ENCODE results near the gene RNF208.
"Not testable (repeated sequence)": the region's sequence is repeated elsewhere in the genome, so short reads cannot be mapped to it uniquely, and the experiment has no call there.

The RNF208 gene

DNA sequence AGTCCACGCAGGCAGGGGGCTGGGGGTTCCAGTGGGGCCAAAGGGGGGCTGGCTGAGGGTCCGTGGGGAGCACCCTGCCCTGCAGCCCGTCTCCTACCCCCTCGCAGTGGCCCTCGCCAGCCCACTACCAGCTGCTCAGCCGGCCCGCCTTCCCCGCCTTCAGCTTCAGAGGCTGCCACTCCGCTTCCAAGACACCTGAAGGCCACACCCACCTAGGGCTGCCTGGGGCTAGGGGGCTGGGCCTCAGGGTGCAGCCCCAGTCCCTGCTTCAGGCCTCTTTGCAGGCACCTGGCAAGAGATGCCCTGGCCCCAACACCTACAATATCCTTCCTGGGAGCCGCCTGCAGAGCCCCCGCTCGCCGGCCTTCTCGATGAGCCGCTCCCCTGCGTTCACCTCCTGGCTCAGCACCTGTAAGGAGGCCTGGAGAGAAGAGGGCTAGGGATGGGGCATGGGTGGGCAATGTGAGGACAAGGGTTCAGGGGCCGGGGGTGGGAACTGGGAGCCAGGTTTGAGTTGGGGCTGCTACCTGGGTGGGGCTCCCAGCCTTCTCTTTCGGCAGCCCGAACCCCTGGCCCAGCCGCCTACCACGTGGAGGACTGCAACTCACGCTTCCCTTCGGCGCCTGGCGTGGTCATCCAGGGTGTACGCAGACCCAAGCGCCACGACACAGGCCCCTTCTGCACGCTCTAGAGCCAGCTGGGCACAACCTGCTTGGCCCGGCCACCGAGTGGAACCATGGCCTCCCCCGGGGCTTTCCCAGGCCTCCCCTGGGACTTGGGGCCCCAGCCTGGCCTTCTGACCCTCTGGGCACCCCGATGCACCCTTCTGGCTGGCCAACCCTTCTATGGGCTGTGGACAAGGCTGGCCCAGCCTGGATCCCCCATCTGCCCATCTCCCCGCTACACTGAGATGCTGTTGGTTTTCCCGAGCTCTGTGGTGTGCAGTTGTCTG lies 30.8 kb upstream of the RNF208 start:
- DNase-seq, result peak; percentile 85

DNA sequence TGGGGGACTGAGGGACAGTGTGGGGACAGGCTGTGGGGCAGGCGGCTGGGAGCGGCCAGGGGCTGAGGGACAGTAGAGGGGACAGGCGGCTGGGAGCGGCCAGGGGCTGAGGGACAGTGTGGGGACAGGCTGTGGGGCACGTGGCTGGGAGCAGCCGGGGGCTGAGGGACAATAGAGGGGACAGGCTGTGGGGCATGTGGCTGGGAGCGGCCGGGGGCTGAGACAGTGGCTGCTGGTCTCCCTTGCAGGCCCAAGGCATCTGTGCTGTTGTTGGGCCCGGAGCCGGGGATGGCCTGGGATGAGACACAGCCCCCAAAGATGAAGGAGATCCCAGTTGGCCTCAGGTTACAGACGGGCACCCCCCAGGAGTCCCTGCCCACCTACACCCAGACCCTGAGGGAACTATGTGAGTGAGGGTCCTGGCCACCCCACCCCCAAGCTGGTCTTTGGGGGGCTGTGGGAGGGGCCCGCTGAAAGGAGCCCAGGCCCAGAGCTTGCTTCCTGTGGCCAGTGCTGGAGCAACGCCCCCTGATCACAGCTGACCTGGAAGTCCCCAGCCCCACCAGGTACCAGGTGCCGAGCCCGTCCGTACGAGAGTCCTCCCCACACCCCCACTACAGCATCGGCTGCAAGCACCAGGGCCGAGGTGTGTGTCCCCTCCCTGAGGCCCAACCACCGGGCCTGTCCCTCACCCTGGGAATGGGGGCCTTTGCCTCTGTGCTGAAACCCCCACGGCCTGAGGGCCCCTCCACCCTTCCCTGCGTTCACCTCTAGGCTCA lies 29.6 kb upstream of the RNF208 start:
- DNase-seq, result no peak

DNA sequence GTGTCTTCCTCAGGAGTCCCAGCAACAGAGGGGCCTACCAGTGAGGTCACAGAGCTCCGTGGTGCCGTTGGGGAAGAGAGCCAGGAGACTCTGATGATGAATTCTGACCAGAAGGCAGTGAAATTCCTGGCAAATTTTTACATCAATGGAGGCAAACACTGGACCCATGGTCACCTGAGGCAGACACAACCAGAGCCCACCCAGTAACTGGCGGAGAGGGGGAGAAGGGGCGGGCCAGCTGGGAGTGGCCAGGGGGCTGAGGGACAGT lies 29.1 kb upstream of the RNF208 start, which contains the start of gene STPG3:
Gene STPG3, plus strand, starts transcription at position 93 of the 268 bp plus-strand sequence. Its CDS starts 1 bp downstream, at position 94.
- DNase-seq, result no peak

DNA sequence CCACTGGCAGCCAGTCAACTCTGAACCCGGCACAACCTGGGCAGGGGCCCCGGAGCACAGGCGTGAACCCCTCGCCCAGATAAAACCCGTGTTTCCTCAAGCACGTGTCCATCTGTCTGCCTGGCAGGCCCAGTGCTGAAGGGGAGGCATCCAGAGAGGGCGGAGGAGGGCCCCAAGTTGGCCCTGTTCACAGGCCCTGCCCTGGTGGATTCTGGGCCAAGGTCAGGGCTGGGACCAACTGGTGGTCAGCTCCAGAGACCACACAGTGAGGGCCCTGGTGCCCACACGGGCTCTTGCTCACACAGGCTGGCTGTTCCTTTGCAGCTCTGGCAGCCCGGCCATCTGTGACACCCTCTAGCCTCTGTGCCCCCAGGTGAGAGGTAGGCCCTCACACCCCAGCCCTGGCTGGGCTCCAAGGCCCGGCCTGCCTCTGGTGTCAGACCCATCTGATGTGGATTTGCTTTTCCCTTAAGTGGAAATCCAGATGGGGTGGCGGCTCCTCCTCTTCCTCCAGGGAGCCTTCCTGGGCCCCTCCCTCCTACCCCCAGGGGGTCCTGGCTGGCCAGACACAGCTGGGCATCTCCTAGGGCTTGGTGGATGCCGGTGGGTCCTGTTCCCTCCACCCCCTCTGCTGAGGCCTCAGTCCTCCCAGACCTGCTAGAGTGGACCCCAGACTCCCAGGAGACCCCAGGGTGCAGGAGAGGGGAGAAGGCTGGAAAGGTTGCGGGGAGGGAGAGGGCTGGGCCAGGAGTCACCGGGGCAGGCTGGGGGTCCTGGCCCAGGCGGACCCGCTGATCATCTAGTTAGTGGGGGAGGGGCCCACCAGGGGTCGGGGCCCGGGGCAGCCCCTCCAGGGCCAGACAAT lies 28.5 kb upstream of the RNF208 start:
- no peak for DNase-seq

DNA sequence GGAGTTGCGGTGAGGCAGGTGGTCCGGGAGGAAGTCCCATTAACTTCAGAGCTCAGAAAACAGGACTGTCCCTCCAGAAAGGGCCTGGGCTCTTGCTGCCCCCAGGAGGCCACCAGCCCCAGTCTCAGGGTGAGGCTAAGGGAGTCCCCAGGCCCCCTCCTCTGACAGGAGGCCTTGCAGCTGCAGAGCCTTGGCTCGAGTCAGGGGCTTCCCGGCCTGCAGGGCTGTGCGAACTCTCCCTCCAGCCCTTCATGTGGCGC lies 25.8 kb upstream of the RNF208 start:
- DNase-seq, result no peak

DNA sequence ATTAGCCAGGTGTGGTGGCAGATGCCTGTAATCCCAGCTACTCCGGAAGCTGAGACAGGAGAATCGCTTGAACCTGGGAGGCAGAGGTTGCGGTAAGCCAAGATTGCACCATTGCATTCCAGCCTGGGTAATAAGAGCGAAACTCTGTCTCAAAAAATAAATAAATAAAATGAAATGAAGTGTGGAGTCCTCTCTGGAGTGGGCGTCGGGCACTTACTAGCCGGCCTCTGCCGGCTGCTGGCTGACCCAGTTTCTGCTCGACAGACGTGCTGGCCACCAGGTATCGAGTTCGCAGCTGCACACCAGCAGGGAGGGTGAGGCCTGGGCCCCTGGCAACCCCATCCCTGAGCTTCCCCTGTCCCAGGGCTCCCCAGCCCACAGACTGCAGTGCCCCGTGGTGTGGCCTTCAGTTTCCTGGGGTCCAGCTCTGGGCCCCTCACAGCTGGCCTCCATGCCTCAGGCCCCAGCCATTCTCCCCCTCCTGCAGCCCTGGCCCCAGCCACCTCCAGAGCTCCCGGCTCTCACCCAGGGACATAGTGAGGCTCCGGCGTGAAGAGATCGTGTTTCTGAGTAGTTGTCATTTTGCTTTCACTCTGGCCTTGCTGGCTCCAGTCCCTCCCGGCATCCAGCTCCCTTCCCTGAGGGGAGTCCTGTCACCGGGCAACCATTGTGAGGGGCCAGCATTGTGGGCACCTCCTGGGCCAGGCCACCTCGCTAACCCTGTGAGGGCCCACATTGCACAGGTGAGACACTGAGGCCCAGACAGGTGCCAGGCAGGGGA lies 25.3 kb upstream of the RNF208 start:
- no peak for DNase-seq

DNA sequence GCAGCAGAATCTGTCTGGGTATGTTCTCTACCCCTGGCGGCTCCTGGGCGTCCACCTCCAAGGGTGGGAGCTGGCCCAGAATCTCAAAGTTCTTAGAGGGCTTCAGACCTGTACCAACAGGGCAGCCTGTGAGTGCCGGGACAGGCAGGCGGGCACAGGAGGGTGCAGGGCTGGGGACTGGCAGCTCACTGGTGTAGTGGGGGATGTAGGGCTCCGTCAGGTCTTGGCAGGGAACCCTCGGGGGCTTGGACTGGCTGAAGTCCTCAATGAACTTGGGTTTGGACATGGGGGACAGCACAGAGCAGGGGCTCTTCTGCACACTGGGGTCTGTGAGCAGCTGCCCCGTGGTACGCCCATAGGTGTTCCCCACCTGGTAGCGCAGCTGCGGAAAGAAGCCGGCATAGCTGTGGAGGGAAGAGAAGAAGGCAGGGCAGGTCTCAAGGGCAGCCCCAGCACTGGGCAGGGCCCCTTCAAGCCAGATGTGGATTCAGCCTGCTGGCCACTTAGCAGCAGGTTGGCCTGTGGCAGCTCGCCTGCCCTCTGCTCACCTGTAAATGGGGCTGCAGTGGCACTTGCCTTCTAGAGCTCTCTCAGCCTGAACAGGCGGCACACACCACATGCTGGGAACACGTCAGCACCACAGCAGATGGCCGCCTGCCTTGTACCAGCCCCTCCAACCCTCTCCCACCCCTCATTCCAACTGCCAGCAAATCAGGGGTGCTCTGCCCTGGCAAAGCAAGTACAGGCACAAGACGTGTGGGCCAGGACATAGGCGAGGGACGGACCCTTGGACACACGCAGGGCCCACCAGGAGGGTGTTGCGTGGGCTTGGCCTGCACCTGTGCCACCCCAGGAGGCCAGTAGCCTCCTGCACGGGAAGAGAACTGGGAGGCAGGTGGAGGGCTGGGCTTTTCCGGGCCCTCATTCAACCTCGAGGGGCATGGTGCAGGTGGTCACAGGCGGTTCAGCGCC lies 23.7 kb upstream of the RNF208 start:
- DNase-seq, result no peak

DNA sequence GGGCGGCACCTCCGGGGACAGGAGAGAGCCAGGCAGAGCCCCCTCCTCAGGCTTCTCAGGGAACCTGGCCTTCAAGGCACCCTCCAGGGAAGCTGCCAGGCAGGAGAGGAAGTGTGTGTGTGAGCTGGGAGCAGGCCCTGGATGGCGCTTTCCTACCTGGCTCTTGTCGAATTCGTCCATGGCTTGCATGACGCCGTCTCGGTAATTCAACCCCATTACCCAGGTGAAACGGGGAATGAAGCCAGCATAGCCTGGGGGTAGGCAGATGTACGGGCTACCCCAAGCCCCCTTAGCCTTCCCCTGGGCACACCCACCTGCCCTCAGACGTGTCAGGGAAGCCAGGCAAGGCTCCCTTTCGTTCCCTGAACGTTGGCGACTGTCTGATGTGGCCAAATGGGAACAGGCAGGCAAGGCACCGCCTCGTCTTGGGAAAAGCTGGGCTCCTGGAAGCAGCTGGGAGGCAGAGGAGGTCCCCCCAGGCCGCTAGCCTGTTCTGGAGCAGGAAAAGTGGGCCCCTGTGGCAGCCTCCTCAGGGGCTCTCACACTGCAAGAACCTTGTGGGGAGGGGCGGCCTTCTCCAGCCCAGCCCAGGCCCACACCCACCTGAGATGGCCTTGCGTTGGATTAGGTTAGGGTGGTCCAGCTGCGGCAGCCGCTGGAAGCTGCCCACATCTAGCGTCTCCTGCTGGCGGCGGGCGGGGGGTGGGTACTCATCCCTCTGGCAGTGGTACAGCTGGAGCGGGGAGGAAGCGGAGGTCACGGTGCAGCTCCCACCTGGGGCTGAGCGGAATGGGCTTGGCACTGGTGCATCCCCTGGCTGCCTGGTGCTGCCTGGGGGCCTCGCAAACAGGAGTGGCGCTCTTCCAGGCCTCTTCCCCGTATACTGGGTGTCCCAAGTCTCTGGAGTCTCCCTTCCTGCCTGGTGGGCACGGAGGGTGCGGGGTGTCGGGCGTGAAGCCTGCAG lies 22.7 kb upstream of the RNF208 start:
- DNase-seq, result no peak

DNA sequence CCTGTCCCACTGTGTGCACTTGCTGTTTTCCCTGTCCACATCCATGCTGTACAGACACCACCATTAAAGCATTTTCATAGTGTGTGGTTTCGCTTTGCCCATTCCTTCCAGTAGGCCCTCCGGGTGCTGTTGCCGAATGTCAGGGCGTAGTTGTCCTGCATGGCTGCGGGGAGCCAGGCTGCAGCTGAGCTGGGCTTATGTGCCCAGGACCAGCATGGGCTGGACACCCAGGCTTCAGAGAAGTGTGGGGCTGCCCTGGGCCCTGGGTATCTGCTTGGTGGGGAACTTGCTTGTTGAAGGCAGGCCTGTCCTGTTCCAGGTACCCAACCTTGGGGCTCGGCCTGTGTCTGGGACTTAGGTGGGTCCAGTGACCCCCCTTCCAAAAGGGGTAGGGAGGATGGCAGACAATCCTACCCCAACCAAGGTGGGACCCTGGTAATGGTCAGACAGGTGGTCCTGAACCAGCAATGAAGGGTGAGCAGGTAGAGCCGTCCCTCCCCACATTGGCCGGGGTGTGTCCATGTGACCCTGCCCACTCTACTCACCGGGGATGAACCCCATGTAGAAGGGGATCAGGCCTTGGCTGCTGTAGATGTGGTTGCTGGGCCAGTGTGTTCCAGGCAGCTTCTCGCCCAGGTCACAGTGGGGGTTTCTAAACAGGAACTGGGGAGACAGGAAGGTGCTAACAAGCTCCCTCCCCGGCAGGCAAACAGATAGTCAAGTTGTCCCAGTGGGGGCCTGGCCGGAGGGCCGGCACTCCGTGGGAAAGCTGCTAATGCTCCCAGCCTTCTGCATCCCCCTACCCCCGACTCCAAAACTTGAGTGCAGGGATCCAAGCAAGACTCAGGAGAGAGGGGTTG lies 21.8 kb upstream of the RNF208 start:
- no peak for DNase-seq

DNA sequence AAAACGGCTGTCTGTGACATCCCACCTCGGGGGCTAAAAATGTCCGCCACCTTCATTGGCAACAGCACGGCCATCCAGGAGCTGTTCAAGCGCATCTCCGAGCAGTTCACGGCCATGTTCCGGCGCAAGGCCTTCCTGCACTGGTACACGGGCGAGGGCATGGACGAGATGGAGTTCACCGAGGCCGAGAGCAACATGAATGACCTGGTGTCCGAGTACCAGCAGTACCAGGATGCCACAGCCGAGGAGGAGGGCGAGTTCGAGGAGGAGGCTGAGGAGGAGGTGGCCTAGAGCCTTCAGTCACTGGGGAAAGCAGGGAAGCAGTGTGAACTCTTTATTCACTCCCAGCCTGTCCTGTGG lies 21.2 kb upstream of the RNF208 start:
- DNase-seq, result not testable (repeated sequence)

DNA sequence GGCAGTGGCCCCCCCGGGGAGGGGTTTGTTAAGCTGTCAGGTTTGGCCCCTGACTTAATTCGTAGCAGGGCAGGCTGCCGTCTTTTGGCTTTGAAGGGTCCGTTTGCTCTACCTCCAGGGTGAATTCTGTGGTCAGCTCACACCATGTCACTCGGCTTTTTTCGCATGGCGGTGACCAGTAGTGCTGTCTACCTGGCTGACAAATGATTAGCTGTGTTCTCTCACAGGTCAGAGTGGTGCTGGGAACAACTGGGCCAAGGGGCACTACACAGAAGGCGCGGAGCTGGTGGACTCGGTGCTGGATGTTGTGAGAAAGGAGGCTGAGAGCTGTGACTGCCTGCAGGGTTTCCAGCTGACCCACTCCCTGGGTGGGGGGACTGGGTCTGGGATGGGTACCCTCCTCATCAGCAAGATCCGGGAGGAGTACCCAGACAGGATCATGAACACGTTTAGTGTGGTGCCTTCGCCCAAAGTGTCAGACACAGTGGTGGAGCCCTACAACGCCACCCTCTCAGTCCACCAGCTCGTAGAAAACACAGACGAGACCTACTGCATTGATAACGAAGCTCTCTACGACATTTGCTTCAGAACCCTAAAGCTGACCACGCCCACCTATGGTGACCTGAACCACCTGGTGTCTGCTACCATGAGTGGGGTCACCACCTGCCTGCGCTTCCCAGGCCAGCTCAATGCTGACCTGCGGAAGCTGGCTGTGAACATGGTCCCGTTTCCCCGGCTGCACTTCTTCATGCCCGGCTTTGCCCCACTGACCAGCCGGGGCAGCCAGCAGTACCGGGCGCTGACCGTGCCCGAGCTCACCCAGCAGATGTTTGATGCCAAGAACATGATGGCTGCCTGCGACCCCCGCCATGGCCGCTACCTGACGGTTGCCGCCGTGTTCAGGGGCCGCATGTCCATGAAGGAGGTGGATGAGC lies 20.5 kb upstream of the RNF208 start:
- DNase-seq, result no peak

DNA sequence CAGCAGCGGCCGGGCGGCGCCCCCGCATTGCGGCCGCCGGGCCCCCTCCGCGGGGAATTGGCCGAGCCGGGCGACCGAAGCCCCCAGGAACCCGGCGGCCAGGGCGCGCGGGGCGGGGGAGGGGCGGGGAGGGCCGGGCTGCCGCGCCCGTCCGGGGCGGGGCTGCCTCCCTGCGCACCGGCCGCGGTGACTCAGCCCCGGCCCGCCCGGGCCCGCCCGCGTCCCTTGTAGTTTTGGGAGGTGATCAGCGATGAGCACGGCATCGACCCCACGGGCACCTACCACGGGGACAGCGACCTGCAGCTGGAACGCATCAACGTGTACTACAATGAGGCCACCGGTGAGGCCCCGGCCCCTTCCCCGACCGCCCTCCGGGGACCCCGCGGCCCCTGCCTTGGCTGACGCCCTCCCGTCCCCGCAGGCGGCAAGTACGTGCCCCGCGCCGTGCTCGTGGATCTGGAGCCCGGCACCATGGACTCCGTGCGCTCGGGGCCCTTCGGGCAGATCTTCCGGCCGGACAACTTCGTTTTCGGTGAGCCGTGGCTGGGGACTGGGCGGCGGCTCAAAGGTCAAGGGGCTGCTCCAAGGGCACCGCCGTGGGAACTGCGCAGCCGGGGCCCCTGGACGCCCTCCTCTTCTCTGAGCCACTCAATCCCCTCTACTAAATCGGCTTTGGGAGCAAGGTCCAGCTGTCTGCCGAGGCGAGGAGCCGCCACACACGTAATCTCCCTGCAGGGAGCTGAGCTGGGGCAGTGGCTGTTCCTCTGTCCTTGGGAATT lies 19.6 kb upstream of the RNF208 start:
- DNase-seq, result no peak

DNA sequence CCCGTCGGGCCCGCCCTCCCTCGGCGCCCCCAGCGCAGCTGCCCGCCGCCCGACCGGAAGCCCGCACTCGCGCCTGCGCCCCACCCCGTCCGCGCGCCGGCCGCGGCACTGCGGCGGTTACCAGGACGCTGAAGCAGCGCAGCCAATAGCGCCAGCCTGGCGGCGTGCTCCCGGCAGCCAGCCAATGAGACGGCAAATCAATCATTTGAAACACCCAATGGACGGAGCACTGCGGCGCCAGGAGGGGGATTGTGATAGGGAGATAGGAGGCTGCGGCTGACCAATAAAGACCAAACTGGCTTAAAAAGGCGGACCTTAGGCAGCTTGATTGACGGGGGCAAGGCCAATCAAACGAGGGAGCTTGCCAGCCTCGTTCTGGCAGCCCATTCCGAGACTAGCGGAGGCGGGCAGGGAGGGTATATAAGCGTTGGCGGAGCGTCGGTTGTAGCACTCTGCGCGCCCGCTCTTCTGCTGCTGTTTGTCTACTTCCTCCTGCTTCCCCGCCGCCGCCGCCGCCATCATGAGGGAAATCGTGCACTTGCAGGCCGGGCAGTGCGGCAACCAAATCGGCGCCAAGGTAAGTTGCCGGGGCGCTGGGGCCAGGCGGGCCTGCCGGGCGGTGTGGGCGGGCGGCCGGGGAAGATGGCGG lies 18.9 kb upstream of the RNF208 start, which contains the start of gene TUBB4B:
Gene TUBB4B, plus strand, starts transcription at position 447 of the 649 bp plus-strand sequence. Its CDS starts 74 bp downstream, at position 521.
- peak; percentile 99 for DNase-seq

DNA sequence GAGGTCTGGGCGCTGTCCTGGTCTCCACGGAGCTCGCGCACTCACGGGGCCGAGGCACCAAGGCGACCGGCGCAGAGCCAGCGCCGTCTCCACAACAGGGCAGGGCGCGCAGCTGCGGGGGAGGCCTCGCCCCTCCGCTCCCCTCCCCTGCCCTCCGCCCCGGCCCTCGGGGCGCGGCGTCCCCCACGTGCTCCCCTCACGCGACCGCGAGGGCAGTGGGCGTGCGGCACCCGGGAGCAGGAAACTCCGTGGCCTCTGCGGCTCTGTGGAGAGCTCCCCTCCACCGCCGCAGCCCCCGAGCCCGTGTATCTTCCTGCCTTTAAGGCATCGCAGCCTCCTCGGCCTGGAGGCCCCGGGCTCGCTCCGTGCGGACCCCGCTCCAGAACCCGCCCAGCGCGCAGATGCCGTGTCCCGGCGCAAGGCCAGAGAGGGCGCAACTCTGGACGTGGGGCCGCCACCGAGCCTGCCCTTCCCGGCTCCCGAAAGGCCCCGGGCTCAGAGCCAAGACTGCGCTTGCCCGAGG lies 18.3 kb upstream of the RNF208 start:
- peak; percentile 50 for DNase-seq

DNA sequence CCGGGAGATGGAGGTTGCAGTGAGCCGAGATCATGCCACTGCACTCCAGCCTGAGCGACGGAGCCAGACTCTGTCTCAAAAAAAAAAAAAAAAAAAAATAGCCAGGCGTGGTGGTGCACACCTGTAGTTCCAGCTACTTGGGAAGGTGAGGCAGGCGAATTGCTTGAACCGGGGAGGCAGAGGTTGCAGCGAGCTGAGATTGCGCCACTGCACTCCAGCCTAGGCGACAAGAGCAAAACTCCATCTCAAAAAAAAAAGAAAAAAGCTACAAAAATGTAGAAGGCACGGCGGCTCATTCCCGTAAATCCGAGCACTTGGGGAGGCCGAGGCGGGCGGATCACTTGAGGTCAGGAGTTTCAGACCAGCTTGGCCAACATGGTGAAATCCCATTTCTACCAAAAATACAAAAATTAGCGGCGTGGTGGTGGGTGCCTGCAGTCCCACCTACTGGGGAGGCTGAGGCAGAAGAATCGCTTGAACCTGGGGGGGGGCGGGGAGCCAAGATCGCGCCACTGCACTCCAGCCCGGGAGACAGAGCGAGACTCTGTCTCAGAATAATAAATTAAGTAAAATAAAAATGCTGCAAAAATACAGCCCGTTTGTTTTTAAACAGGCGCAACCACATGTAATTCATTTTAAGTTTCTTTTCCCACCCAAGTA lies 17.6 kb upstream of the RNF208 start:
- DNase-seq, result not testable (repeated sequence)

Data from NCI-H510A (cell line).